Subcutaneous adipose tissue (tissue), 4 donors: Measurements from ENCODE around the gene USP25. TPM values are rescaled to one million over a fixed set of nuclear protein-coding genes. Genes with fewer than 3 reads are reported as not detected.

ENCODE experiments used
- total RNA-seq, 4 donors: library from RNA; depleted of rRNA; stranded (reverse); fragments of >200 nt; gene quantifications; one replicate each; pipeline ENCODE4 v1.1.0, GENCODE V29; 2016
- TF ChIP-seq, protein P1 (sequence below): fragments of 450-650 bp; IDR thresholded peaks from one replicate; pipeline ENCODE4 v1.5.1; 2016; ENCODE audit warnings: low read depth, mild to moderate bottlenecking, control low read depth, antibody characterized with exemption, moderate library complexity

The USP25 gene
- total RNA-seq, 4 donors from 2014 or later, result 61.9 to 93.9 (median 72.8) TPM

DNA sequence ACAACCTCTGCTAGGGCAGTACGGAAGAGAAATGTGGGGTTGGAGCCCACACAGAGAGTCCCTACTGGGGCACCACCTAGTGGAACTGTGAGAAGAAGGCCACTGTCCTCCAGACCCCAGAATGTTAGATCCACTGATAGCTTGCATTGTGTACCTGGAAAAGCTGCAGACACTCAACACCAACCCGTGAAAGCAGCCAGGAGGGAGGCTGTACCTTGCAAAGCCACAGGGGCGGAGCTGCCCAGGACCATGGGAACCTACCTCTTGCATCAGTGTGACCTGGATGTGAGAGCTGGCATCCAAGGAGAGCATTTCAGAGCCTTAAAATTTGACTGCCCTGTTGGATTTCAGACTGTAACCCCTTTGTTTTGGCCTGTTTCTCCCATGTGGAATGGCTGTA, 85.5 kb downstream of the USP25 start:
- TF ChIP-seq, protein P1, sequence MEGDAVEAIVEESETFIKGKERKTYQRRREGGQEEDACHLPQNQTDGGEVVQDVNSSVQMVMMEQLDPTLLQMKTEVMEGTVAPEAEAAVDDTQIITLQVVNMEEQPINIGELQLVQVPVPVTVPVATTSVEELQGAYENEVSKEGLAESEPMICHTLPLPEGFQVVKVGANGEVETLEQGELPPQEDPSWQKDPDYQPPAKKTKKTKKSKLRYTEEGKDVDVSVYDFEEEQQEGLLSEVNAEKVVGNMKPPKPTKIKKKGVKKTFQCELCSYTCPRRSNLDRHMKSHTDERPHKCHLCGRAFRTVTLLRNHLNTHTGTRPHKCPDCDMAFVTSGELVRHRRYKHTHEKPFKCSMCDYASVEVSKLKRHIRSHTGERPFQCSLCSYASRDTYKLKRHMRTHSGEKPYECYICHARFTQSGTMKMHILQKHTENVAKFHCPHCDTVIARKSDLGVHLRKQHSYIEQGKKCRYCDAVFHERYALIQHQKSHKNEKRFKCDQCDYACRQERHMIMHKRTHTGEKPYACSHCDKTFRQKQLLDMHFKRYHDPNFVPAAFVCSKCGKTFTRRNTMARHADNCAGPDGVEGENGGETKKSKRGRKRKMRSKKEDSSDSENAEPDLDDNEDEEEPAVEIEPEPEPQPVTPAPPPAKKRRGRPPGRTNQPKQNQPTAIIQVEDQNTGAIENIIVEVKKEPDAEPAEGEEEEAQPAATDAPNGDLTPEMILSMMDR, result no peak

DNA sequence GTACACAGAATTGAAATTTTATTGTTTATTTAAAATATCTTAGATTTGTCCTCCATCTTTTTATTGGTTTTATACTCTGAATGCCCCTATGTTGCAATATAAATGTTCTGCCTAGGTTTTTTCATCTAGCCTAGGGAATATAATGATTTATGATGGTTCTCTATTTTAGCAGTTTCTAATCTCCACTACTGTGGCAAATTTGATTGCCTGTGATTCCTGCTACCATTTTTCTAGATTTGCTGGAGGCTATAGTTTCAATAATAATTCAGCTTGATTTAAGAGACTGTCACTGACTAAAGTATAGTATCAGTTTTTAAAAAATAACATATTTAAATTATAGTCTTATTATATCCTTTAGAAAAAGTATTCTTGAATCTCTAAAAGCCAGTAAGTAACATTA, 90.5 kb downstream of the USP25 start:
- TF ChIP-seq, protein P1, result no peak

DNA sequence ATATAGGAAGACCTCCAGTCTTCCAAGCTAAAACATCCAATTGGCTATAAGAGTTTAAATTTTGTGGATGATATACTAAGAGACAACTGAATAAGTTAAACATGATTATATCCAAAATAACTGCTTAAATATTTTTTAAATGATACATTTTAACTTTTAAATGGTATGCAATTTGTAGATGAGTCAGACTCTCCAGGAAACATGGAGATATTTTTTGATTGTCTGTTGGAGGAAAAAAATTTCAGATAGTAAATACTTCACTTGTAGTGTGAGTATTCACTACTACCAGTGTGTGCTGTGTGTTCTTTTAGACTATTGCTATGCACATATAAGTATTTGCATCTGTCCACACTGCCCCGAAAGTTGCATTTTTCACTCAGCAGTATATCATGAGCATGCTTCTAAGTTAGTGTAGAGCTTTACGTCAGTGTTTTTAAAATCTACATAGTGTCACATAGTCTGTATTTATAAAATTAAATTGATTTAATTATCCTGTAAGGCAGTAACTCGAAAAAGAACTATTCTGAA, 91.1 kb downstream of the USP25 start:
- TF ChIP-seq, protein P1, result no peak

DNA sequence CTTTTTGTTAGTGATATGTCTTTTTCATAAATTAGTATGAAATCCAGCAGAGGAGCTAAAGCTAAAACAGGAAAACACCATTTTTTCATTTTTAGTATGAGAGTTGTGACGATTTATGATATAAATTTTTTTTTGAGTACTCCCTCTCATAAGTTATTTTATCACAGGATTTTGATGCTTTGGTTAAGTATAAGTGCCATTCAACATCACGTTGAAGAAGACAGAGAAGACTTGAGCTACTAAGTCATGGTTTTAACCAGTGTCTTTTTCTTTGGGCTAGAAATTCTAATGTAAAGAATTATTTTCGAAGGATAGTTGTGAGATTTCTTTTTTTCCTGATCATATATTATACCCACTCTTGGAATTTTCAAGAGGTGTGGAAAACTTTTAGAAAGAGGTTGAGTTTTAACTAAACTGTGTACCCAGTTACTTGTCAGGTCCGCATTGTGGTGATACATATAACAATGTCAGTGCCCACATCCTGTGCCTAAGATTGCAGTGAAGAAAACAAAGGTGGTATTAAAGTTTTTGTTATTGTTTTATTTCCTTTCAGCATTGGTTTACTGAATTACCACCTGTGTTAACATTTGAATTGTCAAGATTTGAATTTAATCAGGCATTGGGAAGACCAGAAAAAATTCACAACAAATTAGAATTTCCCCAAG, 93.8 kb downstream of the USP25 start:
- TF ChIP-seq, protein P1, result no peak

DNA sequence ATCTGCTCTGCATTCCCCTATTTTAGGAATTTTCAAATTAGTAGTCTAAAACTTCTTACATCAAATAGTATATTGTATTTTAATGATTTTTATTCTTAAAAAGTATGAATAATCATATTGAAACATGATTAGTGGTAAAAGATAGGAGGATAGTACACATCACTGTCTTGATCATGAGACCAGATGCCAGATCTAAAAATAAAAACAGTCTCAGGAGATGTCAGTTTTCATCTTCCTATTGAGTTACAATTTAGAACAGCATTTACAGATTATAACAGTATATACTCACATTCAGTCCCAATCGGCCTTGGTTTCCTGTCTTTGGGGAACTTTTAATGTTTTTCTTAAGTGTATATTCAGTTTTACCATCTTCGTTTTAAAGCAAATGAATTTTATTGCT, 95.9 kb downstream of the USP25 start:
- TF ChIP-seq, protein P1, result no peak

DNA sequence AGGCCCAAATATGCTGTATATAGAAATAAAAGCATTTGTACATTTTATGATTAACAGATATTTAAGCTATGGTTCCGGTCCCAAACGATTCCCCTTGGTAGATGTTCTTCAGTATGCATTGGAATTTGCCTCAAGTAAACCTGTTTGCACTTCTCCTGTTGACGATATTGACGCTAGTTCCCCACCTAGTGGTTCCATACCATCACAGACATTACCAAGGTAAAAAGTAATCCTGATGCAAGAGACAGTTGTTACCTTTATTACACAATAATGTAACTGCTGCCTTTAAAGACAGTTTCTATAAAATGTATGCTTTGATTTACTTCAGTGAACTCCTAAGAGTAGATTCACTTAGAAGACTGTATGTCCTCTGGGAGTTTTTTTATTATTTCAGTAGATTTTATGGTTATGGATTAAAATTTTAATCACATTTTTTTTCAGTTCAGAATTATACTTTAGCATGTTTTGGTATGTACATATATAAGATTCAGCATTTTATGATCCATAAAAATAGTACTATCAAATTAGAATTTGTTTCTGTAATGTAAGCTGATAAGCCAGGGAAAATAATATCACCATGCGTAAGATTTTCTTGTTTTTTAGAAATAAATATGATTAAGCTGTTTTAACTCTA, 96.5 kb downstream of the USP25 start:
- TF ChIP-seq, protein P1, result no peak

DNA sequence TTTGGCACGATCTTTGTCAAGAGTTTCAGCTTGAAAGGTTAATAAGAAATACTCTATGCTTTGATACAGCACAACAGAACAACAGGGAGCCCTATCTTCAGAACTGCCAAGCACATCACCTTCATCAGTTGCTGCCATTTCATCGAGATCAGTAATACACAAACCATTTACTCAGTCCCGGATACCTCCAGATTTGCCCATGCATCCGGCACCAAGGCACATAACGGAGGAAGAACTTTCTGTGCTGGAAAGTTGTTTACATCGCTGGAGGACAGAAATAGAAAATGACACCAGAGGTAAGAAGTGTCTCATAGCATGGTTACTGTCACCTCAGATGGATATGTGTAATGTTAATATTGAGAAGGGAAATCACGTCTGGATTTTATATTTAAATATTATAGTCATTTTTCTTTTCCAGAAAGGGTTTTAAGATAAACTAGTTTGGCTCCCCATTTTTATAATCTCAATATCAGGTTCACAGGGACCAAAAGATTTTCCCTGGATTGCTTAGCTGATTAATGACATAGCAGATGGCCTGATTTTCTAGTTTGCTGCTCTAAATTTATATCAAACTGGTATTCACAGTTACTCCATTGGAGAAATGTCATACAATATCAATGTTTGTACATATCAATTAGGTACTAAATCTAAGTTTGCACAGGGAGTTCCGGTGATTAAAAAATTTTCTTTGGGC, 97.3 kb downstream of the USP25 start:
- TF ChIP-seq, protein P1, result no peak
